DMS 273 treated with DMSO at 0.1 percent for 48 hours (cell line): ENCODE results near the gene ABHD5.
"Not testable (repeated sequence)": the region's sequence is repeated elsewhere in the genome, so short reads cannot be mapped to it uniquely, and the experiment has no call there.

Experiments
- DNase-seq: peaks from one replicate; lab custom pipeline; 2025; lab: John Stamatoyannopoulos, UW

Gene ABHD5

GRCh38 chr3:43690400-43691119 lies at the start of gene ABHD5:
Gene ABHD5 (plus strand): TSS chr3:43690938. CDS start chr3:43690993, 55 bp downstream.
- peak; percentile 82 for DNase-seq

- no peak for DNase-seq
Measured at GRCh38 chr3:43641306-43642114, 49.2 kb upstream of the ABHD5 start.

GRCh38 chr3:43644443-43644842 lies 46.3 kb upstream of the ABHD5 start:
- no peak for DNase-seq

GRCh38 chr3:43647331-43648166 lies 43.2 kb upstream of the ABHD5 start:
- DNase-seq = no peak

- DNase-seq = no peak
Measured at GRCh38 chr3:43648957-43649356, 41.8 kb upstream of the ABHD5 start.

GRCh38 chr3:43649365-43649968 lies 41.3 kb upstream of the ABHD5 start:
- DNase-seq = no peak

- no peak for DNase-seq
Measured at GRCh38 chr3:43650345-43650744, 40.4 kb upstream of the ABHD5 start.

GRCh38 chr3:43656390-43656789 lies 34.3 kb upstream of the ABHD5 start:
- not testable (repeated sequence) for DNase-seq

- no peak for DNase-seq
Measured at GRCh38 chr3:43659250-43659880, 31.4 kb upstream of the ABHD5 start.

GRCh38 chr3:43661376-43661775 lies 29.4 kb upstream of the ABHD5 start:
- DNase-seq = not testable (repeated sequence)

- DNase-seq = not testable (repeated sequence)
Measured at GRCh38 chr3:43665011-43665410, 25.7 kb upstream of the ABHD5 start.

GRCh38 chr3:43670635-43671522 lies 19.9 kb upstream of the ABHD5 start:
- DNase-seq = no peak

- no peak for DNase-seq
Measured at GRCh38 chr3:43674345-43675085, 16.2 kb upstream of the ABHD5 start.

GRCh38 chr3:43675593-43675992 lies 15.1 kb upstream of the ABHD5 start:
- DNase-seq = no peak

GRCh38 chr3:43676441-43676840 lies 14.3 kb upstream of the ABHD5 start:
- DNase-seq = no peak

- DNase-seq = not testable (repeated sequence)
Measured at GRCh38 chr3:43678375-43678774, 12.4 kb upstream of the ABHD5 start.

GRCh38 chr3:43678887-43679449 lies 11.8 kb upstream of the ABHD5 start:
- not testable (repeated sequence) for DNase-seq

GRCh38 chr3:43680857-43681256 lies 9.9 kb upstream of the ABHD5 start:
- DNase-seq = not testable (repeated sequence)

- DNase-seq = no peak
Measured at GRCh38 chr3:43684944-43685343, 5.8 kb upstream of the ABHD5 start.
